HepG2 (cell line): Measurements from ENCODE around the gene WNK4. TPM values are rescaled to one million over a fixed set of nuclear protein-coding genes. Genes with fewer than 3 reads are reported as not detected.

Source experiments
- ATF3 ChIP-seq: sonication (generic); formaldehyde crosslinking; IDR thresholded peaks from 2 replicates; pipeline ENCODE4 v1.4.0; 2020; ENCODE audit warnings: missing genetic modification reagents
- FOXK2 ChIP-seq: fragments of 450-650 bp; IDR thresholded peaks from 2 replicates; pipeline ENCODE4 v1.6.1; 2016
- HES4 ChIP-seq: sonication (generic); formaldehyde crosslinking; IDR thresholded peaks from 2 replicates; pipeline ENCODE4 v1.9.0; 2021; ENCODE audit warnings: mild to moderate bottlenecking, missing genetic modification reagents, borderline replicate concordance
- KLF12 ChIP-seq: sonication (generic); formaldehyde crosslinking; IDR thresholded peaks from 2 replicates; pipeline ENCODE4 v1.4.0; 2020; ENCODE audit warnings: missing genetic modification reagents, borderline replicate concordance
- KMT2B ChIP-seq: IDR thresholded peaks from 2 replicates; pipeline ENCODE4 v1.6.1; 2016; ENCODE audit warnings: missing genetic modification reagents, missing compliant biosample characterization
- PITX1 ChIP-seq: sonication (generic); formaldehyde crosslinking; IDR thresholded peaks from 2 replicates; pipeline ENCODE4 v1.5.1; 2020; ENCODE audit warnings: mild to moderate bottlenecking, missing genetic modification reagents
- PRDM10 ChIP-seq: sonication (generic); formaldehyde crosslinking; IDR thresholded peaks from 2 replicates; pipeline ENCODE4 v1.4.0; 2020; ENCODE audit warnings: low read depth, missing genetic modification reagents
- RNF2 ChIP-seq: fragments of 450-650 bp; conservative IDR thresholded peaks from 2 replicates; pipeline ENCODE4 v1.6.1; 2016; ENCODE audit warnings: low read depth
- SOX5 ChIP-seq: IDR thresholded peaks from 2 replicates; pipeline ENCODE4 v1.6.1; 2016; ENCODE audit warnings: borderline replicate concordance
- SP5 ChIP-seq: IDR thresholded peaks from 2 replicates; pipeline ENCODE4 v1.6.1; 2016; ENCODE audit warnings: low read depth, borderline replicate concordance
- ZFP36L2 ChIP-seq: sonication (generic); formaldehyde crosslinking; IDR thresholded peaks from 2 replicates; pipeline ENCODE4 v1.4.0; 2020; ENCODE audit warnings: missing genetic modification reagents
- ZNF10 ChIP-seq: sonication (generic); formaldehyde crosslinking; IDR thresholded peaks from 2 replicates; pipeline ENCODE4 v1.4.0; 2020; ENCODE audit warnings: mild to moderate bottlenecking, low read depth, missing genetic modification reagents, borderline replicate concordance
- ZNF550 ChIP-seq: sonication (generic); formaldehyde crosslinking; IDR thresholded peaks from 2 replicates; pipeline ENCODE4 v1.4.0; 2020; ENCODE audit warnings: mild to moderate bottlenecking, missing genetic modification reagents, borderline replicate concordance
- polyA plus RNA-seq, 8 experiments: library from polyadenylated mRNA; depleted of rRNA in 3 of 8; stranded (reverse) in 7 of 8; unstranded in 1 of 8; fragments of >200 nt; fragmentation: Illumina TruSeq in 4 of 8; extraction: Trizol in 4 of 8; gene quantifications; 2 replicates each; pipeline versions ENCODE4 v1.2.1 to v1.2.3, GENCODE V29; 2011 to 2016; ENCODE audit warnings: low read depth in 4 of 8, missing spikeins in 1 of 8, mixed read lengths in 1 of 8; ENCODE audit not compliant: insufficient read depth in 1 of 8
- total RNA-seq, 5 experiments: library from RNA; depleted of rRNA; stranded (reverse); fragments of >200 nt; fragmentation: Illumina TruSeq; extraction: Trizol; gene quantifications; 2 replicates each; pipeline ENCODE4 v1.2.3, GENCODE V29; 2016; ENCODE audit warnings: low read depth in 1 of 5
- TF ChIP-seq, protein P1 (sequence below): IDR thresholded peaks from 2 replicates; pipeline ENCODE4 v1.6.1; 2016
- TF ChIP-seq, protein P2 (sequence below): sonication (generic); formaldehyde crosslinking; IDR thresholded peaks from 2 replicates; pipeline ENCODE4 v1.5.0; 2020; ENCODE audit warnings: missing genetic modification reagents, mild to moderate bottlenecking, borderline replicate concordance
- TF ChIP-seq, protein P3 (sequence below), 2 experiments: sonication (generic) in 1 of 2; formaldehyde crosslinking in 1 of 2; IDR thresholded peaks; 2 replicates each; pipeline versions ENCODE4 v1.6.1 to v1.9.0; 2014 to 2022; ENCODE audit warnings: antibody characterized with exemption in 1 of 2, borderline replicate concordance in 1 of 2, inconsistent platforms in 1 of 2, low read depth in 1 of 2, missing genetic modification reagents in 1 of 2

WNK4 gene
- total and polyA plus RNA-seq, 2 of the 13 experiments (the other 11 are each of a cell fraction or from before 2014, with no cell fraction given): 2.7 to 13.7 TPM

DNA sequence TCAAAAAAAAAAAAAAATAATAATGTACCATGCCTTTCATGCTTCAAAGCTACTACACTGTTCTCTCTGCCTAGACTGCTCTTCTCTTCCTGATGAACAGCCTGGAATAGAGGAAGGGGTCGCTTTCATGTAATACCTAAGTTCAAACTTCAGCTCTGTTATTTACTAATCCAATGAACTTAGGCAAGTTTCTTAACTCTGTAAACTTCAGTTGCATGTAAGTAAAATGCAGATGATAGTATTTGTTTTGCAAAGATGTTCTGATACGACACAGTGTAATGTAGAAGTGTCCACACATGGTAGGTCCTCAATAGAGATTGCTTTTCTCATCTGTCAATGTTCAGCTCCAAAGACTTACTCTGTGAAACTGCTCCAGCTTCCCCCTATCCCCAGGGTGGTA lies 11.5 kb downstream of the WNK4 start (continued):
- TF ChIP-seq ZFP36L2 (CRISPR knock-in tag) (no peak), HES4 (no peak), ZNF550 (CRISPR knock-in tag) (no peak), SP5 (CRISPR knock-in tag) (no peak), PITX1 (CRISPR knock-in tag) (peak; percentile 50; the same call in 1 of the 2 replicates), ATF3 (CRISPR knock-in tag) (no peak), FOXK2 (peak; percentile 52; the same call in 1 of the 2 replicates), PRDM10 (CRISPR knock-in tag) (no peak), SOX5 (CRISPR knock-in tag) (peak; percentile 14; the same call in 1 of the 2 replicates), ZNF10 (no peak), KMT2B (CRISPR knock-in tag) (no peak), KLF12 (CRISPR knock-in tag) (no peak), RNF2 (no peak)
- TF ChIP-seq, protein P1, sequence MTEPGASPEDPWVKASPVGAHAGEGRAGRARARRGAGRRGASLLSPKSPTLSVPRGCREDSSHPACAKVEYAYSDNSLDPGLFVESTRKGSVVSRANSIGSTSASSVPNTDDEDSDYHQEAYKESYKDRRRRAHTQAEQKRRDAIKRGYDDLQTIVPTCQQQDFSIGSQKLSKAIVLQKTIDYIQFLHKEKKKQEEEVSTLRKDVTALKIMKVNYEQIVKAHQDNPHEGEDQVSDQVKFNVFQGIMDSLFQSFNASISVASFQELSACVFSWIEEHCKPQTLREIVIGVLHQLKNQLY (CRISPR knock-in tag): no peak
- TF ChIP-seq, protein P2, sequence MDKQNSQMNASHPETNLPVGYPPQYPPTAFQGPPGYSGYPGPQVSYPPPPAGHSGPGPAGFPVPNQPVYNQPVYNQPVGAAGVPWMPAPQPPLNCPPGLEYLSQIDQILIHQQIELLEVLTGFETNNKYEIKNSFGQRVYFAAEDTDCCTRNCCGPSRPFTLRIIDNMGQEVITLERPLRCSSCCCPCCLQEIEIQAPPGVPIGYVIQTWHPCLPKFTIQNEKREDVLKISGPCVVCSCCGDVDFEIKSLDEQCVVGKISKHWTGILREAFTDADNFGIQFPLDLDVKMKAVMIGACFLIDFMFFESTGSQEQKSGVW (CRISPR knock-in tag): no peak
- TF ChIP-seq, protein P3, sequence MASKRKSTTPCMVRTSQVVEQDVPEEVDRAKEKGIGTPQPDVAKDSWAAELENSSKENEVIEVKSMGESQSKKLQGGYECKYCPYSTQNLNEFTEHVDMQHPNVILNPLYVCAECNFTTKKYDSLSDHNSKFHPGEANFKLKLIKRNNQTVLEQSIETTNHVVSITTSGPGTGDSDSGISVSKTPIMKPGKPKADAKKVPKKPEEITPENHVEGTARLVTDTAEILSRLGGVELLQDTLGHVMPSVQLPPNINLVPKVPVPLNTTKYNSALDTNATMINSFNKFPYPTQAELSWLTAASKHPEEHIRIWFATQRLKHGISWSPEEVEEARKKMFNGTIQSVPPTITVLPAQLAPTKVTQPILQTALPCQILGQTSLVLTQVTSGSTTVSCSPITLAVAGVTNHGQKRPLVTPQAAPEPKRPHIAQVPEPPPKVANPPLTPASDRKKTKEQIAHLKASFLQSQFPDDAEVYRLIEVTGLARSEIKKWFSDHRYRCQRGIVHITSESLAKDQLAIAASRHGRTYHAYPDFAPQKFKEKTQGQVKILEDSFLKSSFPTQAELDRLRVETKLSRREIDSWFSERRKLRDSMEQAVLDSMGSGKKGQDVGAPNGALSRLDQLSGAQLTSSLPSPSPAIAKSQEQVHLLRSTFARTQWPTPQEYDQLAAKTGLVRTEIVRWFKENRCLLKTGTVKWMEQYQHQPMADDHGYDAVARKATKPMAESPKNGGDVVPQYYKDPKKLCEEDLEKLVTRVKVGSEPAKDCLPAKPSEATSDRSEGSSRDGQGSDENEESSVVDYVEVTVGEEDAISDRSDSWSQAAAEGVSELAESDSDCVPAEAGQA (IDR thresholded peaks at IDR 0.05; ENCODE audit: low read depth): no peak
- TF ChIP-seq, protein P3 (CRISPR knock-in tag; IDR thresholded peaks at IDR 0.05; ENCODE audit: borderline replicate concordance): no peak
